CD14-positive monocyte (primary cell): ENCODE results near the gene HLA-DOA. TPM values are rescaled to one million over a fixed set of nuclear protein-coding genes. Genes with fewer than 3 reads are reported as not detected.

ENCODE experiments used
- DNase-seq, 3 donors: peaks; one replicate each; pipeline ENCODE4 v3.0.0-alpha.2; 2011 to 2022
- H2AFZ ChIP-seq: 2 replicates; pipeline ENCODE4 v1.6.0; 2012; ENCODE audit warnings: mild to moderate bottlenecking, low read depth, low read length, inconsistent platforms; ENCODE audit not compliant: insufficient read depth, poor library complexity, severe bottlenecking
- H3K27ac ChIP-seq, 2 donors: 1 replicate in 1 of 2; 2 replicates in 1 of 2; pipeline ENCODE4 v1.5.1; 2012 to 2013; ENCODE audit warnings: low read length in 2 of 2, control low read depth in 1 of 2, inconsistent platforms in 1 of 2, low read depth in 1 of 2, mild to moderate bottlenecking in 1 of 2
- H3K27me3 ChIP-seq, 2 donors: one replicate each; pipeline versions ENCODE4 v1.6.0 to v1.6.1; 2011 to 2013; ENCODE audit warnings: low read length in 2 of 2; ENCODE audit not compliant: control insufficient read depth in 2 of 2, insufficient read depth in 2 of 2
- H3K36me3 ChIP-seq, 2 donors: replicated peaks in 1 of 2; 1 replicate in 1 of 2; 2 replicates in 1 of 2; pipeline versions ENCODE4 v1.5.1 to v1.6.1; 2012 to 2013; ENCODE audit warnings: low read length in 2 of 2, control low read depth in 1 of 2, inconsistent platforms in 1 of 2, mild to moderate bottlenecking in 1 of 2; ENCODE audit not compliant: insufficient read depth in 2 of 2, control insufficient read depth in 1 of 2
- H3K4me1 ChIP-seq, 2 donors: 1 replicate in 1 of 2; 2 replicates in 1 of 2; pipeline versions ENCODE4 v1.5.1 to v1.6.1; 2012 to 2013; ENCODE audit warnings: low read length in 2 of 2, control low read depth in 1 of 2, inconsistent platforms in 1 of 2, mild to moderate bottlenecking in 1 of 2, moderate library complexity in 1 of 2; ENCODE audit not compliant: insufficient read depth in 2 of 2, control insufficient read depth in 1 of 2
- H3K4me2 ChIP-seq: replicated peaks from 2 replicates; pipeline ENCODE3; 2012; ENCODE audit warnings: low read length, moderate library complexity, mild to moderate bottlenecking; ENCODE audit not compliant: poor library complexity, severe bottlenecking; ENCODE audit errors: extremely low read depth
- H3K4me3 ChIP-seq, 3 experiments: fragments of 200-600 bp in 1 of 3; sonication (generic) in 1 of 3; replicated peaks in 1 of 3; 1 replicate in 2 of 3; 2 replicates in 1 of 3; pipeline ENCODE4 v1.5.1; 2011 to 2013; ENCODE audit warnings: low read length in 3 of 3, mild to moderate bottlenecking in 3 of 3, control low read depth in 2 of 3, low read depth in 2 of 3, inconsistent platforms in 1 of 3, moderate library complexity in 1 of 3
- H3K79me2 ChIP-seq: 2 replicates; pipeline ENCODE4 v1.6.0; 2012; ENCODE audit warnings: mild to moderate bottlenecking, control low read depth, inconsistent platforms, low read length, moderate library complexity; ENCODE audit not compliant: insufficient read depth
- H3K9ac ChIP-seq: 2 replicates; pipeline ENCODE4 v1.6.0; 2017; ENCODE audit warnings: low read length, mild to moderate bottlenecking; ENCODE audit not compliant: insufficient read depth, poor library complexity, severe bottlenecking
- H3K9me3 ChIP-seq, 2 donors: replicated peaks in 1 of 2; 1 replicate in 1 of 2; 2 replicates in 1 of 2; pipeline versions ENCODE4 v1.5.1 to v1.6.1; 2012 to 2013; ENCODE audit warnings: low read length in 2 of 2, control low read depth in 1 of 2; ENCODE audit not compliant: control insufficient read depth in 1 of 2, insufficient read depth in 1 of 2
- H4K20me1 ChIP-seq: 2 replicates; pipeline ENCODE4 v1.6.0; 2012; ENCODE audit warnings: mild to moderate bottlenecking, low read length, control low read depth, moderate library complexity; ENCODE audit not compliant: insufficient read depth
- H3K27ac Mint-ChIP-seq, 7 donors: one replicate each; pipeline ENCODE4 v1.8.0; 2020; ENCODE audit warnings: mild to moderate bottlenecking in 7 of 7, mixed read lengths in 7 of 7, moderate library complexity in 6 of 7, inconsistent platforms in 2 of 7
- H3K27me3 Mint-ChIP-seq, 3 donors: one replicate each; pipeline ENCODE4 v1.8.0; 2021 to 2022; ENCODE audit warnings: low read depth in 3 of 3, mild to moderate bottlenecking in 3 of 3, mixed read lengths in 3 of 3, moderate library complexity in 3 of 3, inconsistent platforms in 1 of 3
- H3K36me3 Mint-ChIP-seq, 2 donors: one replicate each; pipeline ENCODE4 v1.8.0; 2020; ENCODE audit warnings: mixed read lengths in 2 of 2, inconsistent platforms in 1 of 2, mild to moderate bottlenecking in 1 of 2
- H3K4me1 Mint-ChIP-seq: one replicate; pipeline ENCODE4 v1.8.0; 2020; ENCODE audit warnings: mild to moderate bottlenecking, mixed read lengths
- H3K4me3 Mint-ChIP-seq, 2 donors: one replicate each; pipeline ENCODE4 v1.8.0; 2020; ENCODE audit warnings: mild to moderate bottlenecking in 2 of 2, mixed read lengths in 2 of 2, moderate library complexity in 1 of 2
- H3K9me3 Mint-ChIP-seq, 7 donors: one replicate each; pipeline ENCODE4 v1.8.0; 2020 to 2022; ENCODE audit warnings: mixed read lengths in 7 of 7, mild to moderate bottlenecking in 6 of 7, moderate library complexity in 6 of 7, inconsistent platforms in 2 of 7
- WGBS: methylation state at CpG from one replicate; pipeline ENCODE4 v1.1.5; 2013; ENCODE audit warnings: missing lambda C conversion rate; ENCODE audit not compliant: insufficient coverage; 5-methylcytosine and 5-hydroxymethylcytosine counted together
- intact Hi-C, 2 donors: fragments of 100-400 bp; cut with micrococcal nuclease; formaldehyde crosslinking; loops; one replicate each; pipeline versions ENCODE4 v1.15.0 to v1.15.1; 2023
- polyA plus RNA-seq, 3 donors: library from polyadenylated mRNA; depleted of rRNA in 1 of 3; unstranded in 2 of 3; stranded (reverse) in 1 of 3; fragments of 300-500 nt in 2 of 3; fragments of >200 nt in 1 of 3; fragmentation: Illumina TruSeq in 2 of 3; gene quantifications; 1 replicate in 2 of 3; 2 replicates in 1 of 3; pipeline ENCODE4 v1.2.3, GENCODE V29; 2012 to 2021
- TF ChIP-seq, protein P1 (sequence below): fragments of 200-600 bp; IDR thresholded peaks from one replicate; pipeline ENCODE4 v1.8.0; 2022; ENCODE audit warnings: antibody characterized with exemption, mild to moderate bottlenecking

The HLA-DOA gene
- polyA plus RNA-seq, 3 donors: 2.8 to 15.4 (median 9.1) TPM

- H3K4me1 Mint-ChIP-seq: peaks cover 22% of the 10 kb centered on the region
- H3K4me1 ChIP-seq: peaks cover 23 to 24% of the 10 kb centered on the region in 2 donors
- H3K36me3 ChIP-seq: no peaks in the 10 kb centered on the region
- H3K27me3 Mint-ChIP-seq: peaks cover 0 to 4% (median 0%) of the 10 kb centered on the region in 3 donors
- H3K4me3 Mint-ChIP-seq: no peak overlapping the region
- intact Hi-C loops: no loop called here
- no peaks in the 10 kb centered on the region for H3K9me3 ChIP-seq
- H3K9ac ChIP-seq: no peak overlapping the region
- TF ChIP-seq, protein P1, sequence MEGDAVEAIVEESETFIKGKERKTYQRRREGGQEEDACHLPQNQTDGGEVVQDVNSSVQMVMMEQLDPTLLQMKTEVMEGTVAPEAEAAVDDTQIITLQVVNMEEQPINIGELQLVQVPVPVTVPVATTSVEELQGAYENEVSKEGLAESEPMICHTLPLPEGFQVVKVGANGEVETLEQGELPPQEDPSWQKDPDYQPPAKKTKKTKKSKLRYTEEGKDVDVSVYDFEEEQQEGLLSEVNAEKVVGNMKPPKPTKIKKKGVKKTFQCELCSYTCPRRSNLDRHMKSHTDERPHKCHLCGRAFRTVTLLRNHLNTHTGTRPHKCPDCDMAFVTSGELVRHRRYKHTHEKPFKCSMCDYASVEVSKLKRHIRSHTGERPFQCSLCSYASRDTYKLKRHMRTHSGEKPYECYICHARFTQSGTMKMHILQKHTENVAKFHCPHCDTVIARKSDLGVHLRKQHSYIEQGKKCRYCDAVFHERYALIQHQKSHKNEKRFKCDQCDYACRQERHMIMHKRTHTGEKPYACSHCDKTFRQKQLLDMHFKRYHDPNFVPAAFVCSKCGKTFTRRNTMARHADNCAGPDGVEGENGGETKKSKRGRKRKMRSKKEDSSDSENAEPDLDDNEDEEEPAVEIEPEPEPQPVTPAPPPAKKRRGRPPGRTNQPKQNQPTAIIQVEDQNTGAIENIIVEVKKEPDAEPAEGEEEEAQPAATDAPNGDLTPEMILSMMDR: no peak
- no peak overlapping the region for H2AFZ ChIP-seq
- DNase-seq: no peak
- peaks cover 0 to 4% of the 10 kb centered on the region in 2 donors for H3K36me3 Mint-ChIP-seq
- no peaks in the 10 kb centered on the region for H3K79me2 ChIP-seq
- H3K27ac ChIP-seq: no peak overlapping the region
- H3K4me3 ChIP-seq: no peak overlapping the region
- no peak overlapping the region for H3K27ac Mint-ChIP-seq
- H4K20me1 ChIP-seq: no peaks in the 10 kb centered on the region
- no peak overlapping the region for H3K4me2 ChIP-seq
- H3K27me3 ChIP-seq: no peaks in the 10 kb centered on the region
- H3K9me3 Mint-ChIP-seq: peaks cover 0 to 10% (median 0%) of the 10 kb centered on the region in 7 donors
These were observed 43.2 kb upstream of the HLA-DOA start for GRCh38 chr6:33052627-33053026.

DNA sequence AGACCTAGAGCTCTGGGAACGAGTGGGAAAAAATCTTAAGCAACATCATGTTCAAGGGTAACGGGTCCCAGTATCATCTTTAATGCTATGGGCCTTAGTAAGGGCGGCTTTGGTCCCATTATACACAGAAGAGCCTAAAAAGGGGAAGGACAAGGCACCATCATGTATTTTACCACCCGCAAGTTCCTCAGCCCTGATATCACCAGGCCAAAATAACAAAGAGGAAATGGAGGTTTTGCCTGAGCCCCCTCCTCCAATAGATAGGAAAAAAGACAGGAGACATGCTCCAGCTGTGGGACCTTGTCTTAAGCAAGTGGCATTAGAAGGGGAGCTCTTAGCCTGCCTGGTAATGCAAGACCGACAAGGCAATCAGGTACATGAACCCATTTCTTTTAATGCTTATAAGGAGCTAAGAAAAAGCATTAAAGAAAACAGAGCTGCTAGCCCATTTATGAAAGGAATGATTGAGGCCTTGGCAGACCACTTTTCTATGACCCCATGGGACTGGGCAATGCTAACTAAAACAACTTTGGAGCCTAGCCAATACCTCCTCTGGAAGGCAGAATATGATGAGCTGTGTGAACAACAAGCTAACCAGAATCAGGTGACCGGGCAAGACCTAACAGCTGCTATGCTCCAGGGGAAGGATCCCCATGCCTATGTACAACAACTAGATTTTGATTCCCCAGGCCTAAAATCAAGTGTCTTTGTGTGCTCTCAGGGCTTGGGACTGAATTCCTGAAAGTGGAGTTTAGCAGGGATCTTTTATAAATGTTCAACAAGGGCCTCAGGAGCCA is 40.8 kb upstream of the HLA-DOA start:
- no peak overlapping the region for H3K4me3 Mint-ChIP-seq
- Histone ChIP-seq H3K4me2 (no peak overlapping the region), H2AFZ (no peak overlapping the region), H3K4me3 (no peak overlapping the region), H3K4me1 (peaks cover 11% of the 10 kb centered on the region in 2 donors), H3K79me2 (no peaks in the 10 kb centered on the region), H3K9me3 (no peaks in the 10 kb centered on the region), H3K27ac (peak overlapping the region in 1 of 2 donors; percentile 18), H3K9ac (no peak overlapping the region), H3K36me3 (no peaks in the 10 kb centered on the region), H3K27me3 (no peaks in the 10 kb centered on the region), H4K20me1 (no peaks in the 10 kb centered on the region)
- peaks cover 13% of the 10 kb centered on the region for H3K4me1 Mint-ChIP-seq
- peak; percentile 35 to 65 (median 41) for DNase-seq
- TF ChIP-seq, protein P1: no peak
- H3K36me3 Mint-ChIP-seq: peaks cover 0 to 8% of the 10 kb centered on the region in 2 donors
- WGBS: 70% methylated on average over 2 of the region's 6 CpGs
- peak overlapping the region in 5 of 7 donors; percentile 8 to 45 (median 18) for H3K27ac Mint-ChIP-seq
- peaks cover 0 to 10% (median 0%) of the 10 kb centered on the region in 7 donors for H3K9me3 Mint-ChIP-seq
- intact Hi-C loops: no loop called here
- peaks cover 2% of the 10 kb centered on the region in 3 donors for H3K27me3 Mint-ChIP-seq
